ENCODE measurements around the gene JAG1.
"Not testable (repeated sequence)": the region's sequence is repeated elsewhere in the genome, so short reads cannot be mapped to it uniquely, and the experiment has no call there.

The JAG1 gene

DNA sequence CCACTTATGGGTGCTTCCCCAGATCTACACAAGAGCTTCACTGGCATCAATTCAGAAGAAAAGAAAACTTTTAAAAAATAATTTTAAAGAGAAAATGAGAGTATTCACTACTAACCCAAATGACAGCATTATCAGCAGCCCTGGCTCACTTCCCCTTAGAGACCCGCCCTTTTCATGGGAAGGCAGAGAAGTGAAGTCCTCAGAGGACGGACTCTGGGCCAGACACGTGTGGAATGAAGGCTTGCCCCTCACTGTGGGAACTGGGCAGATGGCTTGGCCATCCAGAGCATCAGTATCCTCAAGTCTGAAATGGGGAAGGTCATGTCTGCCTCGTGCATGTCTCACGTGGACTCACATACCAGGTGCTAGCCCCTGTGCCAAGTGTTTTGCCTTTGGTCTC, 63.5 kb downstream of the JAG1 start:
- DNase-seq (ENCODE audit: low read depth): no peak

DNA sequence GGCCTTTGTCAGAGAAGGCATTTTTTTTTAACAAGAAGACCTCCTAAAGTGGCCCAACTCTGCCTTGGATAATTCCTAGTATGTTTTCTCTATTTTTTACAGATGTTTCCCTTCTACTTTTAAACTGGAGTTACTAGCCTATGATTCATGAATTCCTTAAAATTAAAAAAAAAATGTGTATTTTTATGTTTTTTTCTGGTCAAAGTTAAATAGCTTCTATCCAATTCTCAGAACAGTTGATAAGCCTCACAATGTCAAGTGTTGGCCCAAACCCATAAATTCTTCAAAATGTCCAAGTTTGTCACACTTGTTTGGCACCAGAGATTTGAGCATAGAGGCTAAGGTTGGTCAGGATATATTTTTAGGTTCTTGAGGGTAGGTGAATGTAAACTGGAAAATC, 64.0 kb downstream of the JAG1 start:
- DNase-seq (ENCODE audit: low read depth): no peak

DNA sequence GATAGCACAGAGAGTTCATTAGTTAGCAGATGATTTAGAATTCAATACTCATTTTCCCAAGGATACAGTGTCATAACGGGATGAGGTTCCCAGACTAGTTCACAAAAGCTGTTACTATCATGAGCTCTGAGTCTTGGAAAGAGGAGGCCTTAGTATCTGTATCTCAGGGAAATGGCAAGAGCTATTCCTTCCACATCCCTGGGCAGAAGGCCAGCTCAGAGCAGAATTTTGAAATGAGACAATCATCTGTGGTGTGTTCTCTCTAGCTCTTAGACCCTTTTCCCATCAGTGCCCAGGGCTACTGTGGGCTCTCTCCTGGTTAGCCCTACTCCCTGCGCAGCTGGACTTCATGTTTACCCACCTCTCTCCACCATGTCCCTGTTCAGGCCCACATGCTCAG, 64.5 kb downstream of the JAG1 start:
- no peak for DNase-seq (ENCODE audit: low read depth)

DNA sequence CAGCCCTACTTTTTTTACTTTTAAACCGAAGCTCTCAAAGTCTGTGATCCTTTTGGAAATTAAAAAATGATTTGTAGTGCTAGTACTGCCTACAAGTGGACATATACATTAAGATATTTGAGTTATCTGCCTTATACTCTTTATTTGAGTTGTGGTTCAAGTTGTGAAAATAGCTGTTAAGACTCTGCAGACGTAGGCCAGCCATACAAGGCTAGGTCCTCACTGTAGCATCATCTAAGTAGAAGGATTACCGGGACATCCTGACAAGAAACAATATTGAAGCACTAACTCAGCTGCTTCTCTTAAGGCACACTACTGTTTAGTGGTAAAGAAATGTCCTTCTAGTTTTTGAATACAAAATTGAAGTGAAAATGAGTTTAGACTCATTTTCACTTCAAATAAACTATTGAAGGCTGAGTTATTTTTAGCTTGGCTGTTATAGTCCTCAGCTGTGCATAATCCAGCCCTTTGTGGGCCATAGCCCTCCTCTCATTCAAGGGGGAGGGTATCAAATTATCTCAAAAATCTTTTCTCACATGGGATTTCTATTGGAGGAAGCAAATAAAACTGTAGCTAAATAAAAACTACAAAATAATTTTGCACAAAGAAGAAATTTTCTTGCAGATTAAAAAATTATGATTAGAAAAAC, 68.1 kb downstream of the JAG1 start:
- no peak for DNase-seq (ENCODE audit: low read depth)

DNA sequence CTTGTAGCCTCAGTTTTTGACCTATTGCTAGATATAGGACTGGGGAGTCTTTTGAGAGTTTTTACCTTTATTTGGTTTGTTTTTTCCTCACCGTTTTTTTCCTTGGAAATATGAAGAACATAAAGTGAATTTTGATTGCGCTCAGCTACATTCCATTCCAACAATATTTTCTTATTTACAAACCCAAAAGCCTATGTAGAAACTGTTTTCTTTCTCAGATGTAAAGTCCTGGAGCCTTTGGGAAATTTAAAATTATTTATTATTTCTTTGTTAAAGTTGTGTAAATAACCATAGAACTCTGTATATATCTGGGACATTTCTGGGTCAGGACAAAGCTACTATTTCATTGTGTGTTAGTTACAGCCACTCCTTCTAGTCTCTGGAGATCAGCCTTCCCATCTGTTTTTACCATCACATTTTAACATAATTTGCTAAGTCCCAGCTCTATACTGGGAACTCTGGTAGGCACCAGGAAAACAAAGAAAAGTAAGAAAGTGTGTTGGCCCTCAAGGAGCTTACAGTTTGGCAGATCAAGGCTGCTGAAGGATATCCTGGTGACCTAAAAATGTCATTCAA, 68.8 kb downstream of the JAG1 start:
- DNase-seq (ENCODE audit: low read depth): no peak

GRCh38 chr20:10603971-10604864, 69.6 kb downstream of the JAG1 start:
- DNase-seq (ENCODE audit: low read depth): no peak

GRCh38 chr20:10603378-10603777, 70.4 kb downstream of the JAG1 start:
- DNase-seq (ENCODE audit: low read depth): no peak

- no peak for DNase-seq (ENCODE audit: low read depth)
Measured at GRCh38 chr20:10602221-10602871, 71.5 kb downstream of the JAG1 start.

- no peak for DNase-seq (ENCODE audit: low read depth)
Measured at GRCh38 chr20:10597637-10598036, 76.2 kb downstream of the JAG1 start.

GRCh38 chr20:10596710-10597121, 77.1 kb downstream of the JAG1 start:
- no peak for DNase-seq (ENCODE audit: low read depth)

DNA sequence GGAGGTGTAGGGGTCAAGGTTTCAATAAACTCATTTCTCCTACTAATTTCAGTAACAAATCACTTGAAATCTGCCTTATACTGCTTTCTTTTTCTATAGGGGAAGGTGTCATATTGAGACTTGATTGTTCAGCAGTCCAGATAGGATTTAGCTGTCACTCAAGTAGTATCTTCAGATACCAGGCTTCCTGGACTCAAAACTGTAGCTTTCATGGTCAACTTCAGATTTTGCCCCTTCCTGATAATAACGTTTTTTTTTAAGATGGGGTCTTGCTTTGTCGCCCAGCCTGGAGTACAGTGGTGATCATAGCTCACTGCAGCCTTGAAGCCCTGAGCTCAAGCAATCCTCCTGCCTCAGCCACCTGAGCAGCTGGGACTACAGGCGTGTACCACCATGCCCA, 77.8 kb downstream of the JAG1 start:
- no peak for DNase-seq (ENCODE audit: low read depth)

- DNase-seq (ENCODE audit: low read depth): no peak
Measured at GRCh38 chr20:10595266-10595665, 78.5 kb downstream of the JAG1 start.

GRCh38 chr20:10594296-10594868, 79.4 kb downstream of the JAG1 start:
- DNase-seq (ENCODE audit: low read depth): no peak

GRCh38 chr20:10591946-10592521, 81.8 kb downstream of the JAG1 start:
- no peak for DNase-seq (ENCODE audit: low read depth)

GRCh38 chr20:10590950-10591671, 82.7 kb downstream of the JAG1 start:
- DNase-seq (ENCODE audit: low read depth): no peak

DNA sequence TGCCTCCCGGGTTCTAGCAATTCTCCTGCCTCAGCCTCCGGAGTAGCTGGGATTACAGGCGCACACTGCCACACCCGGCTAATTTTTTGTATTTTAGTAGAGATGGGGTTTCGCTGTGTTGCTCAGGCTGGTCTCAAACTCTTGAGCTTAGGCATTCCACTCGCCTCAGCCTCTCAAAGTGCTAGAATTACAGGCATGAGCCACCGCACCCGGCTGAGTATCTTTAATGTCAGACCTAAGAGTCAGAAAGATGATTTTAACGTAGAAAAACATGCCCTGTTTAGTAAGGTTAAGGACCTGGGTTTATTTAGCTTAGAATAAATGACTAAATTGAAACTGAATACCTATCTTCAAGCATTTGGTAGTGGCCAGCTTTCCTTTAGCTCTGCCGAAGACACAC, 83.4 kb downstream of the JAG1 start:
- DNase-seq (ENCODE audit: low read depth): not testable (repeated sequence)
